Cardiac muscle cell (in vitro differentiated cells and primary cell): ENCODE measurements around the gene PRSS8. TPM values are rescaled to one million over a fixed set of nuclear protein-coding genes. Genes with fewer than 3 reads are reported as not detected.

ENCODE experiments used
- DNase-seq, 2 donors: peaks; one replicate each; pipeline versions ENCODE4 v3.0.0 to v3.0.0-alpha.2; 2010 to 2017; ENCODE audit warnings: low read depth in 1 of 2, low spot score in 1 of 2
- H3K27ac ChIP-seq: fragments of 200-600 bp; sonication (generic); 2 replicates; pipeline ENCODE4 v1.5.1; 2016
- H3K27me3 ChIP-seq: fragments of 200-600 bp; sonication (generic); 2 replicates; pipeline ENCODE4 v1.6.0; 2016; ENCODE audit warnings: control low read depth
- H3K36me3 ChIP-seq: fragments of 200-600 bp; sonication (generic); 2 replicates; pipeline ENCODE4 v1.5.1; 2016; ENCODE audit warnings: control low read depth
- H3K4me1 ChIP-seq: fragments of 200-600 bp; sonication (generic); 2 replicates; pipeline ENCODE4 v1.8.1; 2017; ENCODE audit warnings: low read depth, mild to moderate bottlenecking, mixed run types
- H3K4me3 ChIP-seq: fragments of 200-600 bp; sonication (generic); 2 replicates; pipeline ENCODE4 v1.5.1; 2016; ENCODE audit warnings: mild to moderate bottlenecking
- H3K9me3 ChIP-seq: fragments of 200-600 bp; sonication (generic); 2 replicates; pipeline ENCODE4 v1.5.1; 2017; ENCODE audit warnings: low read depth, mild to moderate bottlenecking, control low read depth
- CTCF ChIP-seq: IDR thresholded peaks from 2 replicates; pipeline ENCODE4 v1.5.1; 2012; ENCODE audit warnings: low read depth, mild to moderate bottlenecking, low read length
- polyA plus RNA-seq: library from polyadenylated mRNA; unstranded; fragments of >200 nt; fragmentation: Nextera tagmentation; extraction: Ambion mirVana; gene quantifications from 2 replicates; pipeline ENCODE4 v1.2.1, GENCODE V29; 2016
- total RNA-seq: library from RNA; depleted of rRNA; stranded (reverse); fragments of >200 nt; gene quantifications from 2 replicates; pipeline ENCODE4 v1.2.3, GENCODE V29; 2016

The PRSS8 gene
- total and polyA plus RNA-seq, 2 experiments from 2014 or later = 11.6 to 22.5 TPM

GRCh38 chr16:31110106-31111034 is 25.2 kb downstream of the PRSS8 start:
- no peak for DNase-seq
- Histone ChIP-seq H3K36me3 (peaks cover 23% of the 10 kb centered on the region), H3K27me3 (no peaks in the 10 kb centered on the region), H3K4me3 (no peak overlapping the region), H3K9me3 (no peaks in the 10 kb centered on the region), H3K4me1 (no peaks in the 10 kb centered on the region), H3K27ac (no peak overlapping the region)
- no peak for TF ChIP-seq CTCF

GRCh38 chr16:31109622-31110021 is 25.9 kb downstream of the PRSS8 start:
- no peak overlapping the region for H3K27ac ChIP-seq
- no peak overlapping the region for H3K4me3 ChIP-seq

GRCh38 chr16:31108794-31109558 is 26.6 kb downstream of the PRSS8 start:
- peaks cover 23% of the 10 kb centered on the region for H3K36me3 ChIP-seq
- DNase-seq = no peak
- no peaks in the 10 kb centered on the region for H3K4me1 ChIP-seq
- H3K4me3 ChIP-seq = peak overlapping the region; percentile 98
- H3K27ac ChIP-seq = no peak overlapping the region
- no peaks in the 10 kb centered on the region for H3K9me3 ChIP-seq
- no peaks in the 10 kb centered on the region for H3K27me3 ChIP-seq
- TF ChIP-seq CTCF = no peak

More at GRCh38 chr16:31109622-31110021, 25.9 kb downstream of the PRSS8 start:
- Histone ChIP-seq H3K27me3 (no peaks in the 10 kb centered on the region), H3K36me3 (peaks cover 23% of the 10 kb centered on the region), H3K9me3 (no peaks in the 10 kb centered on the region), H3K4me1 (no peaks in the 10 kb centered on the region)
- no peak for DNase-seq
- no peak for TF ChIP-seq CTCF

GRCh38 chr16:31108035-31108793 is 27.3 kb downstream of the PRSS8 start, which contains the start of gene BCKDK:
BCKDK (plus strand) TSS chr16:31108386; CDS start chr16:31109224, 838 bp downstream.
- H3K27ac ChIP-seq = no peak within 1 kb of the TSS

More at GRCh38 chr16:31108035-31108793, 27.3 kb downstream of the PRSS8 start, which contains the start of gene BCKDK:
- Histone ChIP-seq H3K27me3 (no peaks in the 10 kb centered on the region), H3K4me3 (peak within 1 kb of the TSS; percentile 98), H3K4me1 (no peaks in the 10 kb centered on the region), H3K36me3 (peaks cover 23% of the 10 kb centered on the region), H3K9me3 (no peaks in the 10 kb centered on the region)
- TF ChIP-seq CTCF = no peak
- peak; percentile 74 to 79 for DNase-seq
